ENCODE data around the gene PPP1R26.
"Not testable (repeated sequence)": the region's sequence is repeated elsewhere in the genome, so short reads cannot be mapped to it uniquely, and the experiment has no call there.

The PPP1R26 gene

DNA sequence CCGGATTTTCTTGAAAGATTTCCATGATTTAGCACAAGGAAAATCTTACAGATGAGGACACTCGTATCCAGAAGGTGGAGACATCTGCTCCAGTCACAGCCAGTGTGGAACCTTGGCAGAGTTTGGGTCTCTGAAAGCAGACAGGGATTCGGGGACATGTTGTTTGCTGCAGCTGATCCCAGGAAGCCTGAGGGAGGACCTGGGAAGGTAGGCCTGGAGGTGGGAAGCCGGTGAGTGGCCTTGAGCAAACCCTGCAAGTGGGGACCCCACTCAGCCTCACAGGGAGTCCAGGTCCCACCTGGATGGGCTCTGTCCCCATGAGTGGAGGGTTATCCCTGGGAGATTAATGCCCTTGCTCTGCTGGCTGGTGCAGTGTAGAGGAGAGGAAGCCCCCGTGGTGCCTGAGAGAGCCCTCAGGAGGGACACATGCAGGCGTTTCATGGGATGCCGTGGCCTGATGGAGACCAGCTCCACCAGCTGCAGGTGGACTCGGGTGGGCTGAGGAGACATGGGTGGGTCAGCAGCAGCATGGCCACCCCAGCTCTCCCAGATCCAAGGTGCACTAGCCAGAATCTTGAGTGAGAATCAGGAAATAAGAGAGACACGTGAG lies 28.7 kb downstream of the PPP1R26 start:
- Histone ChIP-seq H3K27me3 (ENCODE audit: insufficient read depth, low read length) (no peaks in the 10 kb centered on the region), H3K4me3 (ENCODE audit: low read length) (no peak overlapping the region), H3K9me3 (ENCODE audit: insufficient read depth, low read depth, low read length) (no peaks in the 10 kb centered on the region), H3K36me3 (ENCODE audit: insufficient read depth, low read length) (peaks cover 22% of the 10 kb centered on the region), H3K27ac (ENCODE audit: low read depth, low read length) (no peak overlapping the region), H3K4me1 (ENCODE audit: insufficient read depth, low read length) (no peaks in the 10 kb centered on the region), H3K9ac (ENCODE audit: low read depth, low read length) (no peak overlapping the region)
- 88% methylated on average over 9 of the region's 9 CpGs for WGBS

DNA sequence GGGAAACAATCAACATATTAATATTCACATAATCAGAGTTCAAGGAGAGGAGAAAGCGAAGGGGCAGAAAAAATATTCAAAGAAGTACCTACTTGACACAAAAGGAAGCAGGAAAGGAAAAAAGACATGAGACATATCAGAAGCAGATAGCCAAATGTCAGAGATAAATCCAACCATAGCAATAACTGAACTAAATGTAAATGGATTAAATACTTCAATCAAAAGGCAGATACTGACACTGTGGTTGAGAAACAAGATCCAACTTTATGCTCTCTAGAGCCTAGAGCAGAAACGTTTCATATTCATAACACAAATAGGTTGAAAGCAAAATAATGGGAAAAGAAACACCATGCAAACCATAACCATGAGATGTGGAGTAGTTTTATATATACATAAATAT lies 29.9 kb downstream of the PPP1R26 start:
- no peak overlapping the region for H3K4me3 ChIP-seq (ENCODE audit: low read length)
- no CpG with 5 or more reads among the region's 2 CpGs for WGBS
- no peaks in the 10 kb centered on the region for H3K27me3 ChIP-seq (ENCODE audit: insufficient read depth, low read length)

DNA sequence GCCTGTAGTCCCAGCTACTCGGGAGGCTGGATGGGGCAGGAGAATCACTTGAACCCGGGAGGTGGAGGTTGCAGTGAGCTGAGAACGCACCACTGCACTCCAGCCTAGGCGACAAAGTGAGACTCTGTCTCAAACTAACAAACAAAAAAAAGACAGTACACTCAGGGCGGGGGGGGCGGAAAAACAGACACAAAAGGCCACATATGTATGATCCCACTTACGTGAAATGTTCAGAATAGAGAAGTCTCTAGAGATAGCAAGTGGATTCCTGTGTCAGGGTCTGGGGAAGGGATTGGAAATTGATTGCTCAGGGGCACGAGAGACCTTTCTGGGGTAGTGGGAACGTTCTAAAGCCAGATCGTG lies 32.6 kb downstream of the PPP1R26 start:
- H3K9ac ChIP-seq (ENCODE audit: low read depth, low read length), result no peak overlapping the region
- H3K27ac ChIP-seq (ENCODE audit: low read depth, low read length), result no peak overlapping the region
- no peak overlapping the region for H3K4me3 ChIP-seq (ENCODE audit: low read length)
- no peaks in the 10 kb centered on the region for H3K9me3 ChIP-seq (ENCODE audit: insufficient read depth, low read depth, low read length)
- WGBS, result 91% methylated on average over 10 of the region's 10 CpGs
- no peaks in the 10 kb centered on the region for H3K36me3 ChIP-seq (ENCODE audit: insufficient read depth, low read length)
- H3K4me1 ChIP-seq (ENCODE audit: insufficient read depth, low read length), result no peaks in the 10 kb centered on the region
- H3K27me3 ChIP-seq (ENCODE audit: insufficient read depth, low read length), result no peaks in the 10 kb centered on the region

More for the DNA sequence above, 29.9 kb downstream of the PPP1R26 start:
- Histone ChIP-seq H3K27ac (ENCODE audit: low read depth, low read length) (no peak overlapping the region), H3K4me1 (ENCODE audit: insufficient read depth, low read length) (no peaks in the 10 kb centered on the region), H3K9me3 (ENCODE audit: insufficient read depth, low read depth, low read length) (no peaks in the 10 kb centered on the region), H3K36me3 (ENCODE audit: insufficient read depth, low read length) (peaks cover 10% of the 10 kb centered on the region), H3K9ac (ENCODE audit: low read depth, low read length) (no peak overlapping the region)

DNA sequence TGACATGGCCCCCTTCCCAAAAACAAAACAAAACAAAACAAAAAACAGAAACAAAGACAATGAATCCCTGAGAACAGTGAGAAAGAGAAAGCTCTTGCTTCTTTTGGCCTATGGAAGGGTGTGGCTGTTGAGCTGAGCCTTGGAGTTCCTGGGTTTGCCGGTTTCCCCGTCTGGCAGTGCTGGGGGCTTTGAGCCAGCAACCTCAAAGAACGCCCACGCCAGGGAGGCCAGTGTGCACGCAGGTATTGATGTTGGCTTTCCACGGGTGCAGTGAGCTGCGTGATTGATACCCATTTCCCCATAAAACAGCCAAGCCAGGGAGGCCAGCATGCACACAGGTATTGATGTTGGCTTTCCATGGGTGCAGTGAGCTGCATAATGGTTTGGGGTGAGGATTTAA lies 33.3 kb downstream of the PPP1R26 start:
- 88% methylated on average over 7 of the region's 7 CpGs for WGBS
- H3K27me3 ChIP-seq (ENCODE audit: insufficient read depth, low read length), result no peaks in the 10 kb centered on the region

DNA sequence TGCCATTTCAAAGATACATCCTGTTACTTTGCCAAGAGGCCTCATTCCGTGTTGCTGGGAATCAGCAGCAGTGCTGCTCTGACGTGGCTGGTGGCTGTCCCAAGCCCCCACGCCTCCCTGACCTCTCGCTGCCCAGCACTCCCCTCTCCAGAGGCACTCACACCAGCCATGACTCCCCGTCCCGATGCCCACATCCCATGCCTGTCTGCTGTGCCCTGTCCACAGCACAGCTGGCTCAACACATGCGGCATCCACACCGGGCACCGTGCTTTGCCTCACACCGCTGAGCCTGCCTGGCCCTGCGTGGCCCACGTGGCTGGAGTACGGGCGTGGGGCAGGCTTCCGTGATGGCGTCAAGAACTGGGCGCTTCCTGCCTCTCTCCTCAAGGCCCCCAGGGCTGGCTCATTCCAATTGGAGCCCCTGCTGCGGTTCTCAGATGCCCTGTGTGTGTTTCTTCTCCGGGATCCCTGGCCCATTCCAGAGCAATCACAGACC lies 33.8 kb downstream of the PPP1R26 start:
- H3K36me3 ChIP-seq (ENCODE audit: insufficient read depth, low read length), result no peaks in the 10 kb centered on the region
- no peaks in the 10 kb centered on the region for H3K4me1 ChIP-seq (ENCODE audit: insufficient read depth, low read length)
- no peaks in the 10 kb centered on the region for H3K9me3 ChIP-seq (ENCODE audit: insufficient read depth, low read depth, low read length)
- H3K27me3 ChIP-seq (ENCODE audit: insufficient read depth, low read length), result no peaks in the 10 kb centered on the region
- H3K27ac ChIP-seq (ENCODE audit: low read depth, low read length), result no peak overlapping the region
- no peak overlapping the region for H3K4me3 ChIP-seq (ENCODE audit: low read length)
- H3K9ac ChIP-seq (ENCODE audit: low read depth, low read length), result no peak overlapping the region
- 93% methylated on average over 19 of the region's 19 CpGs for WGBS

More for the DNA sequence above, 33.3 kb downstream of the PPP1R26 start:
- Histone ChIP-seq H3K4me1 (ENCODE audit: insufficient read depth, low read length) (no peaks in the 10 kb centered on the region), H3K4me3 (ENCODE audit: low read length) (no peak overlapping the region), H3K9ac (ENCODE audit: low read depth, low read length) (no peak overlapping the region), H3K9me3 (ENCODE audit: insufficient read depth, low read depth, low read length) (no peaks in the 10 kb centered on the region), H3K36me3 (ENCODE audit: insufficient read depth, low read length) (no peaks in the 10 kb centered on the region), H3K27ac (ENCODE audit: low read depth, low read length) (no peak overlapping the region)

DNA sequence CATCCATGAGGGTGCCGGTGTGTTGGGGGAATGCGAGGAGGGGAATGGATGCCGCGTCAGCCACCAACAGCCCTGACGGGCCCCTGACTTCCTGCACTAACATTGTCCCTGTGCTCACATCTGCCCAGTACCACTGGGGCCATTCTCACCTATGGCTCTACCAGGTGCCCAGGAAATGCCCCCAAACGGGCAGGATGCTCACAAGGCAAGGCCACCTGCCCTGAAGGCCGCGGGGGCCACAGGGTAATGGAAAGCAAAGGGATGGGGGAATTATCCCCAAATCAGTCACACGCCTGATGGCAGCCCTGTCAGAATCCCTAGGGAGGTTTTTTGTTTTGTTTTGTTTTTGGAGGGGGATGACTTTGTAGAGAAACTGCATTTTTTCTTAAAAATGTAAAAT lies 34.3 kb downstream of the PPP1R26 start:
- not testable (repeated sequence) for H3K27ac ChIP-seq (ENCODE audit: low read depth, low read length); H3K9ac ChIP-seq (ENCODE audit: low read depth, low read length); H3K27me3 ChIP-seq (ENCODE audit: insufficient read depth, low read length); H3K36me3 ChIP-seq (ENCODE audit: insufficient read depth, low read length); H3K9me3 ChIP-seq (ENCODE audit: insufficient read depth, low read depth, low read length); H3K4me3 ChIP-seq (ENCODE audit: low read length); H3K4me1 ChIP-seq (ENCODE audit: insufficient read depth, low read length)
- 92% methylated on average over 8 of the region's 9 CpGs for WGBS

DNA sequence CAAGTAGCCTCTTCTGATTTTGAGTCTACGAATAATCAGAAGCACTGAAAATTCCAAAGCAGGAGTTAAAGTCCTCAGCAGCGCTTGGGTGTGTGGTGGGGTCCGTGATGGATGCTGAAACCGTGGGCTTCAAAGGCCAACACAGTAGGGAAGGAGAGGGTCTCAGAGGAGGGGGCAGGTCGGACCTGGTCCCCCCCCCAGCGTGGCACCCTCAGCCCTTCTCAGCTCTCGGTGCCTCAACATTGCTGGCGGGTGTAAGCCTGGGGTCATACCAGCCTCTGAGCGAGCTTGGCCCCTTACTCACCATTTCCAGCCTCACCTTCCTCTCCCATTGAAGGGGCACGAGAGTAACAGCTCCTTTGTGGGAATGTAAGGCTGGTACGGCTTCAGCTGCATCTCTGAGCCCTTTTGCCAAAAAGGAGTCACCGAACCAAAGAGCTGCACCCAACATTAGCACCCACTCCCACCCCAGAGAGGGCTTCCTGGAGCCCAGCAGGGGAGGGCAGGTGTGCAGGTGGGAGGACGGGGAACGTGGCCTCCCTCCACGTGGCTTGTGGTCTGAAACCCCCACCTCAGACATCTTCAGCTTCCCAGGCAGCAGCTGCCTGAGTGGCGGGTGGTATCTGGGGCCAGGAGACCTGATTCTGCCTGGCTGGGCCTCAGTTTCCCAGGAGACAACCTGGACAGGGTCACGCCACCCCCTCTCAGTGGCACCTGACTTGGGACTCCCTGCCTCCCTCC lies 34.9 kb downstream of the PPP1R26 start:
- no peaks in the 10 kb centered on the region for H3K4me1 ChIP-seq (ENCODE audit: insufficient read depth, low read length)
- no peaks in the 10 kb centered on the region for H3K9me3 ChIP-seq (ENCODE audit: insufficient read depth, low read depth, low read length)
- H3K27ac ChIP-seq (ENCODE audit: low read depth, low read length), result no peak overlapping the region
- no peak overlapping the region for H3K4me3 ChIP-seq (ENCODE audit: low read length)
- no peak overlapping the region for H3K9ac ChIP-seq (ENCODE audit: low read depth, low read length)
- H3K36me3 ChIP-seq (ENCODE audit: insufficient read depth, low read length), result no peaks in the 10 kb centered on the region
- H3K27me3 ChIP-seq (ENCODE audit: insufficient read depth, low read length), result no peaks in the 10 kb centered on the region
- 92% methylated on average over 16 of the region's 17 CpGs for WGBS

DNA sequence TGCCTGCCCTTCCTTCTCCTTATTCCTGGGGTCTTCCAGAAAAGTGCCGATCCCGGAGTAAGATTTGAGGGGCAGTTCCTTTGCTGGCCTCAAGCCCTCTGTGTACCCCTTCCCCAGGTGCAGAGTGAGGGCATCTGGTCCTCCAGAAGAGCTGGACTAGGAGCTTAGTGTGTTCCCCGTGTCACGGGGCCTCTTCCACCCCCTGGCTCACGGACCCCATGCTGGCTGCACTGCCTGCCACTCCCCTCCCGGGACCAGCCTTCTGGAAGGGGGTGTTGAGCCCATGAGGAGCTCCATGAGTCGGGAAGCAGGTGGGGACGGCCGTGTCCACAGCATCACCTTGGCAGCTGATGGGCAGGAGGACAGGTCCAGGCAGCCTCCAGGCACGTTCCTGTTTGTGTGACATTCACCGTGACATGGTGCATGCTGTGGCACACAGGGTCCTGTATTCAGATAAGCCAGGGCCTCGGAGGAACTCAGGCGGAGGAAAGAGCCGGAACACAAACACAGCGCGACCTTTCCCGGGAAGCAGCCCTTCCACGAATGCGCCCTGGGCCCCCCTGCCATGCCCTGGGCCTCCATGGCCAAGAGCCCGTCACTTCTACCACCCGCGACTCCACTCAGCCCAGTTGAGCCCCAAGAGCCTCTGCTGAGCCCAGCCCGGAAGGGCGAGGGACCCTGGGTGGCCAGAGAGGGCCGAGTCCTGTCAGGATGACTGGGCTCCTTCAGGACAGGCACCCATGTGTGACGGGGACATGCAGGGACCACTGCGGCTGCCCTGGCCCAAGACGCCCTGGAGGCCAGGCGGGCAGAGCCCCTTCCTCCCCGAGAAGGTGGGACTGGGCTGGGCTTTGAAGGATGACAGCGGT lies 35.7 kb downstream of the PPP1R26 start:
- 95% methylated on average over 31 of the region's 31 CpGs for WGBS
- Histone ChIP-seq H3K4me3 (ENCODE audit: low read length) (no peak overlapping the region), H3K36me3 (ENCODE audit: insufficient read depth, low read length) (no peaks in the 10 kb centered on the region), H3K27me3 (ENCODE audit: insufficient read depth, low read length) (no peaks in the 10 kb centered on the region), H3K9me3 (ENCODE audit: insufficient read depth, low read depth, low read length) (no peaks in the 10 kb centered on the region), H3K27ac (ENCODE audit: low read depth, low read length) (no peak overlapping the region), H3K9ac (ENCODE audit: low read depth, low read length) (no peak overlapping the region), H3K4me1 (ENCODE audit: insufficient read depth, low read length) (no peaks in the 10 kb centered on the region)

DNA sequence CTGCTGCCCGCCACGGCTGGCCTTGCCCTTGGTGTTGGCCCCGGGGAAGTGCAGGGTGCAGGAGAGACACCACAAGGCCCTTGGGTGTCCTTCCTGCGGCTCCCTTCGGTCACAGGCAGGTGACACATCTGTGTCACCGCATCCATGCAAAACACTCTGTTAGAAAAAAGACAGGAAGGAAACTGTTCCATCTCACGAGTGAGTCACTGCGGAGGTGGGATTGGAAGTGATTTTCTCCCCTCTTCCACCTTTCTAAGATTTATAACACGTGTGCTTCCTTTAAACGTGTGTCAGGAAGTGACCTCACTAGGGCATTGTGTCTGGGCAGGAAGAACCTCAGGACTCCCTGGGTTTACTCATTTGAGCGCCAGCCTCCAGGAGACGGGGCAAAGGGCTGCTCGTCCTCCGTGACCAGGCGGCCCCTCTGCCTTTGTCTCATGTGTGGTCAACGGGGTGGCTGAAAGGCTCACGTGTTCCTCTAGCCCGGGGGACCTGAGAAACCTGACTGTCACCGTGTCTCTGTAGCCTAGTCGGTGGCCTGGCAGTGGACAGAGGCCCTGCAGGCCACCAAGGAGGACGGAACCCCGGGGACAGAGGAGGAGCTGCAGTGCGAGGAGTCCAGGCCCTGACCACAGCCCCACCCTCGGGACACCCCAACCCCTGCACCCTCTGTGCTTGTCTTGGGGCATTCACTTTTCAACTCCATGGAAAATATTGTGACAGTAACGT lies 36.7 kb downstream of the PPP1R26 start:
- no peaks in the 10 kb centered on the region for H3K27me3 ChIP-seq (ENCODE audit: insufficient read depth, low read length)
- no peaks in the 10 kb centered on the region for H3K4me1 ChIP-seq (ENCODE audit: insufficient read depth, low read length)
- WGBS, result 94% methylated on average over 25 of the region's 25 CpGs
- H3K9ac ChIP-seq (ENCODE audit: low read depth, low read length), result no peak overlapping the region
- no peaks in the 10 kb centered on the region for H3K36me3 ChIP-seq (ENCODE audit: insufficient read depth, low read length)
- H3K9me3 ChIP-seq (ENCODE audit: insufficient read depth, low read depth, low read length), result no peaks in the 10 kb centered on the region
- H3K27ac ChIP-seq (ENCODE audit: low read depth, low read length), result no peak overlapping the region
- no peak overlapping the region for H3K4me3 ChIP-seq (ENCODE audit: low read length)

DNA sequence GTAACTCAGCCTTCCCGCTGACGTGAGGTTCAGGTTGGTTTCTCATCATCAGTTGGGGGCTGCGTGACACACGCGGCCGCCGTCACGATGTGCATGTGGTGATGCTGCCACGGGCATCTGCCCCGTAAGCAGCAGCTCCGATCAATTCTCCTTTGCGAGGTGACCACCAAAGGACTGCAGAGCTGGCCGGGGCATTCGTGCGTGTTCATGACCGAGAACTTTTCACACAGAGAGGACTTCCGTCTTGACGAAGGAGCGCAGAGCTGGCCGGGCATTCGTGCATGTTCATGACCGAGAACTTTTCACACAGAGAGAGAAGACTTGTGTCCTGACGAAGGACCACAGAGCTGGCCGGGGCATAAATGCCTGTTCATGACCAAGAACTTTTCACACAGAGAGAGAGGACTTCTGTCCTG lies 37.8 kb downstream of the PPP1R26 start:
- no peaks in the 10 kb centered on the region for H3K4me1 ChIP-seq (ENCODE audit: insufficient read depth, low read length)
- no peak overlapping the region for H3K9ac ChIP-seq (ENCODE audit: low read depth, low read length)
- no peaks in the 10 kb centered on the region for H3K27me3 ChIP-seq (ENCODE audit: insufficient read depth, low read length)
- H3K36me3 ChIP-seq (ENCODE audit: insufficient read depth, low read length), result no peaks in the 10 kb centered on the region
- 95% methylated on average over 24 of the region's 24 CpGs for WGBS
- no peaks in the 10 kb centered on the region for H3K9me3 ChIP-seq (ENCODE audit: insufficient read depth, low read depth, low read length)
- no peak overlapping the region for H3K27ac ChIP-seq (ENCODE audit: low read depth, low read length)
- H3K4me3 ChIP-seq (ENCODE audit: low read length), result no peak overlapping the region

Measured in HUES64 (cell line).